Ovary (tissue), 3 donors: ENCODE measurements around the gene PCGF2.

Experiments
- EP300 ChIP-seq: sonication (generic); formaldehyde crosslinking; IDR thresholded peaks from one replicate; pipeline ENCODE4 v1.6.1; 2017; ENCODE audit warnings: antibody characterized with exemption
- POLR2A ChIP-seq: fragments of 450-650 bp; IDR thresholded peaks from one replicate; pipeline ENCODE4 v1.6.1; 2017; ENCODE audit warnings: antibody characterized with exemption, mild to moderate bottlenecking, moderate library complexity
- TF ChIP-seq, protein P1 (sequence below), 3 donors: fragments of 450-650 bp in 2 of 3; fragments of 200-600 bp in 1 of 3; IDR thresholded peaks; one replicate each; pipeline versions ENCODE4 v1.5.1 to v1.8.0; 2016 to 2022; ENCODE audit warnings: antibody characterized with exemption in 3 of 3, mild to moderate bottlenecking in 1 of 3
- donor health status: DM: no; HTN: no; CAD: no.

DNA sequence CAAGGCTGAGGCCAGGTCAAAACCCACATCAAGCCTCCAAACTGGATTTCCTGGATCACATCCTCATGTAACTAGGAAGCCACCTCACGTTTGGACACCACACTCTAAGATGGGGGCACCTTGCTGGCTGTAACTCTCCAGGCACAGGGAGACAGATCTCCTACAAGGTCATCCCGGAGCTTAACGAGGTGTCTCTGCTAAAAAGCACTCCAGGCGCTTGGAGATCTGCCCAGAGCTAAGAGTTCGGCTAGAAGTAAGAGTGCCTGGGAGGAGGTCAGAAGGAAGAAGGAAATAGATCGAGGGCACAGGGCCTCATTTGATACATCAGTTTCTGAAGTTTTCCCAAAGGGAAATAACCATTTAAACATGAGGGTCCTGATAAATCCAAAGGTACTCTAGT is 20.3 kb upstream of the PCGF2 start:
- TF ChIP-seq, protein P1, sequence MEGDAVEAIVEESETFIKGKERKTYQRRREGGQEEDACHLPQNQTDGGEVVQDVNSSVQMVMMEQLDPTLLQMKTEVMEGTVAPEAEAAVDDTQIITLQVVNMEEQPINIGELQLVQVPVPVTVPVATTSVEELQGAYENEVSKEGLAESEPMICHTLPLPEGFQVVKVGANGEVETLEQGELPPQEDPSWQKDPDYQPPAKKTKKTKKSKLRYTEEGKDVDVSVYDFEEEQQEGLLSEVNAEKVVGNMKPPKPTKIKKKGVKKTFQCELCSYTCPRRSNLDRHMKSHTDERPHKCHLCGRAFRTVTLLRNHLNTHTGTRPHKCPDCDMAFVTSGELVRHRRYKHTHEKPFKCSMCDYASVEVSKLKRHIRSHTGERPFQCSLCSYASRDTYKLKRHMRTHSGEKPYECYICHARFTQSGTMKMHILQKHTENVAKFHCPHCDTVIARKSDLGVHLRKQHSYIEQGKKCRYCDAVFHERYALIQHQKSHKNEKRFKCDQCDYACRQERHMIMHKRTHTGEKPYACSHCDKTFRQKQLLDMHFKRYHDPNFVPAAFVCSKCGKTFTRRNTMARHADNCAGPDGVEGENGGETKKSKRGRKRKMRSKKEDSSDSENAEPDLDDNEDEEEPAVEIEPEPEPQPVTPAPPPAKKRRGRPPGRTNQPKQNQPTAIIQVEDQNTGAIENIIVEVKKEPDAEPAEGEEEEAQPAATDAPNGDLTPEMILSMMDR (IDR thresholded peaks at IDR 0.05): no peak
- TF ChIP-seq POLR2A: no peak
- TF ChIP-seq EP300: no peak
